ENCODE data around the gene INTS15. TPM values are rescaled to one million over a fixed set of nuclear protein-coding genes. Genes with fewer than 3 reads are reported as not detected.
"Not testable (repeated sequence)": the region's sequence is repeated elsewhere in the genome, so short reads cannot be mapped to it uniquely, and the experiment has no call there.

INTS15 gene
- total RNA-seq, 1 donor from 2014 or later = 36.9 TPM

DNA sequence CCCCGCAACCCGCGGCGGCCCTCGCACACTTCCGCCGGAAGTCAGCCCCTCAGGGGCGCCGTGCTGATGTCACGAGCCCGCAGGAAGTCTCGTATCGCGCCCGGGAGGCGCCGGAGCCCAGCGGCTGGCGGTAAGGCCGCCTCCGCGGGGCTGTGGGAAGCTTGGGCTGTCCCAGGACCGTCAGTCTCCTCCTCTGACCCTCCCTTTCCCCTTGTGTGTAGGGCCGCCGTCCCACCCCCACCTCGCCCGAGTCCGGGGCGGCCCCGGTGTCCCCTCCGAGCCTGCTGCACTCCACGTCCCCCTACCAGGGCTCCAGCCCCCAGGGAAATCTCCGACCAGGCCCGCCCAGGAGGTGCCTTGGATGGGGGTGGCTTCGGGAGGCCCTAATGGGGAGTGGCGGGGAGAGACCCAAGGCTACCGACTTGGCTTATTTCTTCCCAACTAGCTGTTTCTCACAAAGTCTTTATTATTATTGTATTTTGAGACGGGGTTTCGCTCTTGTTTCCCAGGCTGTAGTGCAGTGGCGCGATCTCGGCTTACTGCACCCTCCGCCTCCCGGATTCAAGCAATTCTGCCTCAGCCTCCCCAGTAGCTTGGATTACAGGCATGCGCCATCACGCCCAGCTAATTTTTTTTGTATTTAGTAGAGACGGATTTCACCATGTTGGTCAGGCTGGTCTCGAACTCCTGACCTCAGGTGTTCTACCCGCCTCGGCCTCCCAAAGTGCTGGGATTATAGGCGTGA lies 12.3 kb upstream of the INTS15 start, which contains the start of gene ZDHHC4:
TSS of gene ZDHHC4 (plus strand) at position 86 of the 745 bp plus-strand sequence. CDS start 3,108 bp downstream, outside the sequence.
- H3K4me1 Mint-ChIP-seq (ENCODE audit: low read depth, unreplicated experiment) = no peaks in the 10 kb centered on the region
- TF ChIP-seq, protein P1, sequence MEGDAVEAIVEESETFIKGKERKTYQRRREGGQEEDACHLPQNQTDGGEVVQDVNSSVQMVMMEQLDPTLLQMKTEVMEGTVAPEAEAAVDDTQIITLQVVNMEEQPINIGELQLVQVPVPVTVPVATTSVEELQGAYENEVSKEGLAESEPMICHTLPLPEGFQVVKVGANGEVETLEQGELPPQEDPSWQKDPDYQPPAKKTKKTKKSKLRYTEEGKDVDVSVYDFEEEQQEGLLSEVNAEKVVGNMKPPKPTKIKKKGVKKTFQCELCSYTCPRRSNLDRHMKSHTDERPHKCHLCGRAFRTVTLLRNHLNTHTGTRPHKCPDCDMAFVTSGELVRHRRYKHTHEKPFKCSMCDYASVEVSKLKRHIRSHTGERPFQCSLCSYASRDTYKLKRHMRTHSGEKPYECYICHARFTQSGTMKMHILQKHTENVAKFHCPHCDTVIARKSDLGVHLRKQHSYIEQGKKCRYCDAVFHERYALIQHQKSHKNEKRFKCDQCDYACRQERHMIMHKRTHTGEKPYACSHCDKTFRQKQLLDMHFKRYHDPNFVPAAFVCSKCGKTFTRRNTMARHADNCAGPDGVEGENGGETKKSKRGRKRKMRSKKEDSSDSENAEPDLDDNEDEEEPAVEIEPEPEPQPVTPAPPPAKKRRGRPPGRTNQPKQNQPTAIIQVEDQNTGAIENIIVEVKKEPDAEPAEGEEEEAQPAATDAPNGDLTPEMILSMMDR (IDR thresholded peaks at IDR 0.05; ENCODE audit: partially characterized antibody, unreplicated experiment) = no peak
- H3K4me3 Mint-ChIP-seq (ENCODE audit: unreplicated experiment) = peak within 1 kb of the TSS; percentile 91
- H3K27ac Mint-ChIP-seq (ENCODE audit: unreplicated experiment) = peak within 1 kb of the TSS; percentile 86
- peak; percentile 92 for DNase-seq
- peaks cover 4% of the 10 kb centered on the region for H3K36me3 Mint-ChIP-seq (ENCODE audit: unreplicated experiment)
- peaks cover 4% of the 10 kb centered on the region for H3K9me3 Mint-ChIP-seq (ENCODE audit: unreplicated experiment)
- no peaks in the 10 kb centered on the region for H3K27me3 Mint-ChIP-seq (ENCODE audit: unreplicated experiment)

- H3K4me3 Mint-ChIP-seq (ENCODE audit: unreplicated experiment) = peak overlapping the region; percentile 91
- H3K36me3 Mint-ChIP-seq (ENCODE audit: unreplicated experiment) = peaks cover 4% of the 10 kb centered on the region
- peaks cover 3% of the 10 kb centered on the region for H3K9me3 Mint-ChIP-seq (ENCODE audit: unreplicated experiment)
- no peaks in the 10 kb centered on the region for H3K27me3 Mint-ChIP-seq (ENCODE audit: unreplicated experiment)
- no peaks in the 10 kb centered on the region for H3K4me1 Mint-ChIP-seq (ENCODE audit: low read depth, unreplicated experiment)
- TF ChIP-seq, protein P1 (IDR thresholded peaks at IDR 0.05; ENCODE audit: partially characterized antibody, unreplicated experiment) = no peak
- peak overlapping the region; percentile 75 for H3K27ac Mint-ChIP-seq (ENCODE audit: unreplicated experiment)
- no peak for DNase-seq
These were observed 11.4 kb upstream of the INTS15 start for GRCh38 chr7:6578114-6579084.

- Mint-ChIP-seq H3K4me3 (ENCODE audit: unreplicated experiment) (no peak overlapping the region), H3K36me3 (ENCODE audit: unreplicated experiment) (peaks cover 4% of the 10 kb centered on the region), H3K27me3 (ENCODE audit: unreplicated experiment) (no peaks in the 10 kb centered on the region), H3K4me1 (ENCODE audit: low read depth, unreplicated experiment) (no peaks in the 10 kb centered on the region), H3K27ac (ENCODE audit: unreplicated experiment) (no peak overlapping the region), H3K9me3 (ENCODE audit: unreplicated experiment) (peaks cover 3% of the 10 kb centered on the region)
- TF ChIP-seq, protein P1 (IDR thresholded peaks at IDR 0.05; ENCODE audit: partially characterized antibody, unreplicated experiment) = no peak
- DNase-seq = no peak
These were observed 10.4 kb upstream of the INTS15 start for GRCh38 chr7:6579446-6579845.

GRCh38 chr7:6585746-6586432 lies 3.9 kb upstream of the INTS15 start:
- H3K36me3 Mint-ChIP-seq (ENCODE audit: unreplicated experiment); H3K4me3 Mint-ChIP-seq (ENCODE audit: unreplicated experiment); DNase-seq; H3K4me1 Mint-ChIP-seq (ENCODE audit: low read depth, unreplicated experiment); H3K27me3 Mint-ChIP-seq (ENCODE audit: unreplicated experiment); H3K27ac Mint-ChIP-seq (ENCODE audit: unreplicated experiment): not testable (repeated sequence)
- H3K9me3 Mint-ChIP-seq (ENCODE audit: unreplicated experiment) = peaks cover 11% of the 10 kb centered on the region

DNA sequence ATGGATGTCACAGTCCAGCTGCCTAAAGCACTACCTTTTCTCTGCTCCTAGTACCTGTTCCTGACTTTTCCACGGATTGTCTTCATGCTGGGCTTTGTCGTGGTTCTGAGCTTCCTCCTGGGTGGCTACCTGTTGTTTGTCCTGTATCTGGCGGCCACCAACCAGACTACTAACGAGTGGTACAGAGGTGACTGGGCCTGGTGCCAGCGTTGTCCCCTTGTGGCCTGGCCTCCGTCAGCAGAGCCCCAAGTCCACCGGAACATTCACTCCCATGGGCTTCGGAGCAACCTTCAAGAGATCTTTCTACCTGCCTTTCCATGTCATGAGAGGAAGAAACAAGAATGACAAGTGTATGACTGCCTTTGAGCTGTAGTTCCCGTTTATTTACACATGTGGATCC lies 1.3 kb upstream of the INTS15 start:
- Mint-ChIP-seq H3K27ac (ENCODE audit: unreplicated experiment) (peak overlapping the region; percentile 55), H3K36me3 (ENCODE audit: unreplicated experiment) (no peaks in the 10 kb centered on the region), H3K27me3 (ENCODE audit: unreplicated experiment) (peaks cover 3% of the 10 kb centered on the region), H3K4me3 (ENCODE audit: unreplicated experiment) (peak overlapping the region; percentile 86), H3K4me1 (ENCODE audit: low read depth, unreplicated experiment) (peaks cover 8% of the 10 kb centered on the region), H3K9me3 (ENCODE audit: unreplicated experiment) (peaks cover 13% of the 10 kb centered on the region)
- TF ChIP-seq, protein P1 (IDR thresholded peaks at IDR 0.05; ENCODE audit: partially characterized antibody, unreplicated experiment) = no peak
- DNase-seq = no peak

All from glutamatergic neuron (in vitro differentiated cells).